Measurements from ENCODE around the gene MAPK10. TPM values are rescaled to one million over a fixed set of nuclear protein-coding genes. Genes with fewer than 3 reads are reported as not detected.

MAPK10 gene
- total RNA-seq, 2 donors from 2014 or later: 0.28 TPM; not detected in 1

DNA sequence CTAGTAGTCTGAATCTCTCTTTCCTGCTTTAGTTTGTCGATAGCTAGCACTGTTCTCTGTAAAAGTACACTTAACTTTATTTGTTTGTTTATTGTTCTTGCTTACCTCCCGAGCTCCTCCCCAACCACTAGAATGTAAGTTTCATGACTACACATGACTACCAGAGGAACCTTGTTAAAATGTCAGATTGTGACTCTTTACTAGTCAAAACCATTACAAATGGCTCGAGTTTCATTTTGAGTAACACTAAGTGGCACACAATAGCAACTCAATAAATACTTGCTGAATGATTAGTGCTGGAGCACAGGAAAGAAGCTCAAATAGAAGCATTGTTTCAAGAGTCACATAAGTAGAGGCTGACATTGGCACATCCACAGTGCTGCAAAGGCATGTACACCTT lies 116.1 kb downstream of the MAPK10 start:
- DNase-seq (ENCODE audit: low spot score) (no peak), ATAC-seq (no peak)
- peaks cover 26% of the 10 kb centered on the region for H3K9me3 Mint-ChIP-seq
- H3K4me1 Mint-ChIP-seq (ENCODE audit: low read depth in 2 of 2): no peaks in the 10 kb centered on the region
- H3K27ac Mint-ChIP-seq: no peak overlapping the region
- peaks cover 16% of the 10 kb centered on the region for H3K36me3 Mint-ChIP-seq
- H3K27me3 Mint-ChIP-seq: no peaks in the 10 kb centered on the region
- H3K4me3 Mint-ChIP-seq: no peak overlapping the region

DNA sequence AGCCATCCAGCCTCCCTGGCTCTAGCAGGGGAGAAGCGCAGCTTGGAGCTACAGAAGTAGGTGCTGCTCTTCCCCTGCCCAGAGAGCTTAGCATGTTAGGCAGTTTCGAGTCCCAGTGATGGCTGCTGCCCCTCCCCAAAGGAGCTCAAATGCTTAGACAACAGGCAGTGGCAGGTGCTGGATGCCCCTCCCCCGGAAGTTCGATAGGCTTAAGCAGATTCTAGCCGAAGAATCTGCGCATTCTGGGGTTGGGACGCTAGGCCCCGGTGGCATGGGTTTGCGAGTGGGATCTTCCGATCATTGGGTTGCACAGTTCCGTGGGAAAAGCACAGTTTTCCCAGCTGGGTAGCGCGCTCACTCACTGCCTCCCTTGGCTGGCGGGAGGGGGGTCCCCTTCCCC lies 117.2 kb downstream of the MAPK10 start:
- Mint-ChIP-seq H3K27me3 (no peaks in the 10 kb centered on the region), H3K36me3 (peaks cover 16% of the 10 kb centered on the region), H3K4me3 (no peak overlapping the region), H3K9me3 (peaks cover 33% of the 10 kb centered on the region), H3K4me1 (ENCODE audit: low read depth in 2 of 2) (no peaks in the 10 kb centered on the region), H3K27ac (no peak overlapping the region)
- ATAC-seq (no peak), DNase-seq (ENCODE audit: low spot score) (no peak)

DNA sequence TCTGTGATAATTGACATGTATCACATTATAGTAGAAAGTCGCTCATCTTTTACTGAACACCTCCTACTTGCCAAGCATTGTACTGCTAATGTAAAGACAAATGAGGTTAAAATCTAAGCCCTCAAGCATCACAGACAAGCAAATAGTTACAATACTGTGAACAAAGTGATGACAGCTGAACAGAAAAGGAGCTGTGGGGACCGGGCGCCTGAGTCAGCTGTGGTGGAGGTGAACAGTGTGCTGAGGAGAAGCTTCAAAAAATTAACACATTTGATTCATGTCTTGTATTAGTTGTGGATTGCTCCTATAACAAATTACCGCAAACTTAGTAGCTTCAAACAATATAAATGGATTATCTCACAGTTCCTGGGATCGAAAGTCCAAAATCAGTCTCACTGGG lies 124.3 kb downstream of the MAPK10 start:
- Mint-ChIP-seq H3K27me3 (no peaks in the 10 kb centered on the region), H3K4me1 (ENCODE audit: low read depth in 2 of 2) (no peaks in the 10 kb centered on the region), H3K27ac (no peak overlapping the region), H3K36me3 (peaks cover 5% of the 10 kb centered on the region), H3K4me3 (no peak overlapping the region), H3K9me3 (peaks cover 23% of the 10 kb centered on the region)
- no peak for ATAC-seq
- no peak for DNase-seq (ENCODE audit: low spot score)

DNA sequence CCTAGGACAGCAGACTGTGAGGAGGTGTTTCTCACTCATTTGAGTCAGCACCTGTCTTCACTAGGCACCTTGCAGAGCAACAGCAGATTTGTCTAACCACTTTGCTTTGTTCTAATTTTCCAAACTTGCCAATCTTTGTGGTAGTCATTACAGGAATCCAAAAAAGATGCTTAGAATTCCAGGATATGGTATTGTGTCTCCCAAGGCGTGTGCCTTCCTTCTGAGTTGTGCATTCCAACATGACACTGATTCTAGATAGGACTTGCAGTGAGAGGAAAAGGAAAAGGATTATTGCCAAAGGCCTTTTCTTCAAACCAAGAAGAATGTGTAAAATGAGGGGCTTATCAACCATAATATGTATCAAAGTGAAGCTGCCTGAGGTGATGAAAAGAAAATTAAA lies 126.2 kb downstream of the MAPK10 start:
- Mint-ChIP-seq H3K27me3 (no peaks in the 10 kb centered on the region), H3K4me1 (ENCODE audit: low read depth in 2 of 2) (no peaks in the 10 kb centered on the region)

DNA sequence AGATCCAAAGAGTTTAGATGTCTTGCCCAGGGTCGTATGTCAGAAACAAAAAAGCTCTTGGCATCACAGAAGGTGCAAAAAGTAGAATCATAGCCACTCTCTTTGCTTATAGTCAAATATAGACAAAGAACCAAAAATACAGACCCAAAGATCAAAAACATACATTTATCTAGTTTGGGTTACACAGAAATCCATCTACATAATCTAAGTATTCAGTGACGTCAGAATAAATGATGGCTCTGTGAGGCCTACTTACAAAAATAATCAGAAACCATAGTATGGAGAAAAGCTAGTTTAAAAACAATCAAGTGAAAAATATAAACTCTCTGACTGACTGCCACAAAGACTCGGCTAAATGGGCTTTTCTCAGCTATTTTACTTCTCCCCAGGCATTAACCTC lies 126.8 kb downstream of the MAPK10 start:
- ATAC-seq: no peak
- Mint-ChIP-seq H3K27ac (no peak overlapping the region), H3K4me1 (ENCODE audit: low read depth in 2 of 2) (no peaks in the 10 kb centered on the region), H3K36me3 (no peaks in the 10 kb centered on the region), H3K4me3 (no peak overlapping the region), H3K9me3 (peaks cover 12% of the 10 kb centered on the region), H3K27me3 (no peaks in the 10 kb centered on the region)
- no peak for DNase-seq (ENCODE audit: low spot score)

More for the DNA sequence above, 126.2 kb downstream of the MAPK10 start:
- Mint-ChIP-seq H3K9me3 (peaks cover 15% of the 10 kb centered on the region), H3K4me3 (no peak overlapping the region), H3K27ac (no peak overlapping the region), H3K36me3 (no peaks in the 10 kb centered on the region)
- ATAC-seq (no peak), DNase-seq (ENCODE audit: low spot score) (no peak)

DNA sequence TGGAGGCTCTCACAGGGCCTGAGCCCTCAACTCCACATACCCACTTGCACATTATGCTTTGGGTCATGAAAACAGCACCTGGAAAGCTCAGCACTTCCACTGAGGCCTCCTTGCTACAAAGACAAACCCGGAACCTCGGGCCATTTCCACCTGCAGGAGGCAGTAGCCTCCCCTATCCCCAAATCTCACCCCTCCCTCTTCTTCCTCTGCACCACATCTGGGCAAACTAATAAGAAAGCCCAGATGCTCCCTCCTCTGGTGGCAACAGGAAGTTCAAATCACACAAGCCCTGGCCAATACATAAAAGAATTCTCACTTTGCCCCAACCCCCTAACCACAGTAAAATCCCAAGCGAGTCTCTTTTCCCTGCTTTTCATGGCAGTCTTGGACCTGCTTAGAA lies 136.4 kb downstream of the MAPK10 start:
- H3K9me3 Mint-ChIP-seq: peaks cover 14% of the 10 kb centered on the region
- H3K27ac Mint-ChIP-seq: no peak overlapping the region
- H3K4me1 Mint-ChIP-seq (ENCODE audit: low read depth in 2 of 2): no peaks in the 10 kb centered on the region
- ATAC-seq (no peak), DNase-seq (ENCODE audit: low spot score) (no peak)
- no peak overlapping the region for H3K4me3 Mint-ChIP-seq
- no peaks in the 10 kb centered on the region for H3K36me3 Mint-ChIP-seq
- H3K27me3 Mint-ChIP-seq: no peaks in the 10 kb centered on the region

DNA sequence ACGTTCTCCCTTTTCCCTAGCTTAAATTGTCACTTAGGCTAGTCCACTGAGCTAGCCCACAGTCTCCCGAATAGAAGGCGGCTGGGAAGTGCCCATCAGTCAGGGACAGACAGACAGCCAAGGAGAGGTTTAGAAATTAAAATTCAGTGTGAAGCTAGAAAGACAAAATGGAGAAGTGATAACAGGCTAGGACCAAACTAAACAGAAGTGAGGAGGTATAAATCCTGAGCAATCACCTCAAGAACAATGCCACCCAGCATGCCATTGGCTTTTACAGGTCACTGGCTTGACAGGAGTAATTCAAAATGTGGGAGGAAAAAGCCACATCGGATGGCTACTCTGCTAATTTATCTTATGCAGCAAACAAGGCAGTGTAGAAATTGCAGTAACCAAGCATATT lies 138.9 kb downstream of the MAPK10 start:
- DNase-seq (ENCODE audit: low spot score) (no peak), ATAC-seq (no peak)
- peaks cover 9% of the 10 kb centered on the region for H3K9me3 Mint-ChIP-seq
- no peaks in the 10 kb centered on the region for H3K4me1 Mint-ChIP-seq (ENCODE audit: low read depth in 2 of 2)
- no peak overlapping the region for H3K27ac Mint-ChIP-seq
- no peaks in the 10 kb centered on the region for H3K36me3 Mint-ChIP-seq
- no peaks in the 10 kb centered on the region for H3K27me3 Mint-ChIP-seq
- no peak overlapping the region for H3K4me3 Mint-ChIP-seq

DNA sequence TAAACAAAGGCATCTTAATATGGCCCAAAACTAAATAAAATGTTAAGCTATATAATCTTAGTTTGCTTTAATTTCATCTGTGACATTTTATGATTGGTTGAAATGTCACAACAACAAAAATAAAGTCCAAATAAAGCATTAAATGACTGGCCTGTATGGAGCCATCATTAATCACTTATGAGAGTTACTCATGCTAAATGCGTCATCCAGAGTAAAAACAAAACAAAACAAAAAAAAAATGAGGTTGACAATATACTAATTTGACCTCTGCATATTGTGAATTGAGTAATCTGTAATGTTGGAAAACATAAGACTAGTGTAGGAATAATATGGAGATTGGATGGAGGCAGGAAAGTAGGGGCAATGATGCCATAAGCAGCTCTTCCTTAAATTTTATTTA lies 139.7 kb downstream of the MAPK10 start:
- Mint-ChIP-seq H3K9me3 (peaks cover 11% of the 10 kb centered on the region), H3K27me3 (no peaks in the 10 kb centered on the region), H3K36me3 (peaks cover 1% of the 10 kb centered on the region), H3K4me3 (no peak overlapping the region), H3K27ac (no peak overlapping the region), H3K4me1 (ENCODE audit: low read depth in 2 of 2) (no peaks in the 10 kb centered on the region)
- no peak for DNase-seq (ENCODE audit: low spot score)
- no peak for ATAC-seq

DNA sequence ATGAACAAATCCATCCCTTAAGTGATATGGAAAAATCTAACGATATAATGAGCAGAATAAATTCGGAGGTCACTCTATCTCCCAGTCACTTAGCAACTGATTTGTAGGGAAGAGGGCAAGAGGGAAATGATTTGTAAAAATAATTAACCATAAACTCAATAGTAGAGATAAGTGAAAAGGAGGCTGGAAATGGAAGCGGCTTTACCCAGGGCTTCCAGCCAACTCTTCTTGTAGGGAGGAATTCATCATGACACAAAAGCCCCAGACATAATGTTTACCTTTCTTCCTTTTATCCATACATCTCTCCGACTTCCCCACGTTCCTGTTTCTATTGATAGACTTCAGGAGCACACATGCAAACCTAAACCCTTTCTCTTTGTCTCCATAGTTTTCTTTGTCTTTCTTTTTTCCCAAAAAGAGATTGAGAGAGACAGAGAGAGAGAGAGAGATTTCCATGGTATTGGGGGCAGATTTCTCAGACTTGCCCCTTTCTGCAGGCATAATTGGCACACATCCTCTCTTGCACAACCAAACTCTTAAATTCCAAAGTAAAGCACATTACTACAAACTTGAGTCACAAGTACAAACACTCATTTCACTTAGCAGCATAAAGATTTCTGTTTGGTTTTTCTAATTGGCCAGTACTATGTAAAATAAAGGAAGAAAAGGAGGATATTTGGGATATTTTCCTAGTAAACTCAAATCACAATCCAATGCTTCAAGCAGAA lies 140.9 kb downstream of the MAPK10 start:
- Mint-ChIP-seq H3K4me1 (ENCODE audit: low read depth in 2 of 2) (no peaks in the 10 kb centered on the region), H3K9me3 (peaks cover 18% of the 10 kb centered on the region), H3K4me3 (no peak overlapping the region), H3K27me3 (no peaks in the 10 kb centered on the region), H3K27ac (no peak overlapping the region), H3K36me3 (peaks cover 10% of the 10 kb centered on the region)
- no peak for ATAC-seq
- no peak for DNase-seq (ENCODE audit: low spot score)

DNA sequence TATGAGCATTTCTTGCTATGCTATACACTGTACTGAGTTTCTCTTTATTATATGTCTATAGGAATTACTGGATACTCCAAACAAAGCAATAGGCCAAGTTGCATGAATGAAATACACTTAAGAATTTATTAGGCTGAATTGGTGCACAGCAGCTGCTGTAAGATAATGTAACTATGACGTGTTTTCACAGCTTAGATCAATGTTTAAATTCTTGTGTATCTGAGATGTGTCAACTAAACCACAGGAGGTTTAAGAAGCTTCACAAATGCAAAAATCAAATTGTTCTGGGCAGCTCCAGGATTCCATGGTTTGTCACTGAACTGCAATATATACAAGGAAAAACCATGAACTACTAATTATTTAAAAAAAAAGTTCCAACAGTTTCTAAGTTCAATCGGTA lies 156.7 kb downstream of the MAPK10 start:
- Mint-ChIP-seq H3K36me3 (no peaks in the 10 kb centered on the region), H3K4me3 (no peak overlapping the region), H3K9me3 (peaks cover 7% of the 10 kb centered on the region), H3K27ac (no peak overlapping the region), H3K4me1 (ENCODE audit: low read depth in 2 of 2) (no peaks in the 10 kb centered on the region), H3K27me3 (no peaks in the 10 kb centered on the region)
- ATAC-seq (no peak), DNase-seq (ENCODE audit: low spot score) (no peak)

DNA sequence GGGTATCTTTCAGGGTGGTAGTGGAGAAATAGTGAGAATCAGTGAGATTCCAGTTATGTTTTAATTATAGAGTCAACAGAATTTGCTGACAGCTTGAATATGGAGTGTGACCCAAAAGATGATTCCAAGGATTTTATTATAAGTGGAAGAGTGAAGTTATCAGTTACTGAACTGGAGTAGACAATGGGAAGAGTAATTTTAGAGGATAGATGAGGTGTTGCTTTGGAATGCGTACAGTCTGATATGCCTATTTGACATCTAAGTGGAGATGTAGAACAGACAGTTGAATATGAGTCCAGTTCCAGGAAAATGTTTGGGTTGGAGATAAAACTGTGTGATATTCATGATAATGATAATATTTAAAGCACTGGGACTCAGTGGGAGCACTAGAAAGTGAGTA lies 174.2 kb downstream of the MAPK10 start:
- Mint-ChIP-seq H3K27ac (no peak overlapping the region), H3K4me1 (ENCODE audit: low read depth in 2 of 2) (no peaks in the 10 kb centered on the region), H3K9me3 (peaks cover 19% of the 10 kb centered on the region), H3K4me3 (no peak overlapping the region), H3K27me3 (no peaks in the 10 kb centered on the region), H3K36me3 (no peaks in the 10 kb centered on the region)
- ATAC-seq (no peak), DNase-seq (ENCODE audit: low spot score) (no peak)

DNA sequence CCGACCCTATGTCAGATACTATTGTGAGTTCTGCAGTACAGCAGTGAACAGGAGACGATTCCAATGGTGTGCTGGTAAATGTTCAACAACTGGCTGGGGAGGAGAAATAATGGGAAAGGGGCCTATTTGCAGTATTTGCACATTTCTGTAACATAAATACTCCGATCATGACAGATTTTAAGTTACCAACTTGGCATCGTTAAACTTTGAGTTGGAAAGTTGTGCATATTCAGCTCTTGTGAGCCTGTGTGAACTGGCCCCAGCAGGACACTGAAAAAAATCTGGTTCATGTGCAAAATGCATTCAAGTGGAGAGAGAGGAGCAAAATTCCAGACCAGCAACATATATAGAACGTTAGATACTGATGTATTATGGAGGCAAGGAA lies 175.0 kb downstream of the MAPK10 start:
- ATAC-seq: no peak
- peaks cover 22% of the 10 kb centered on the region for H3K9me3 Mint-ChIP-seq

DNA sequence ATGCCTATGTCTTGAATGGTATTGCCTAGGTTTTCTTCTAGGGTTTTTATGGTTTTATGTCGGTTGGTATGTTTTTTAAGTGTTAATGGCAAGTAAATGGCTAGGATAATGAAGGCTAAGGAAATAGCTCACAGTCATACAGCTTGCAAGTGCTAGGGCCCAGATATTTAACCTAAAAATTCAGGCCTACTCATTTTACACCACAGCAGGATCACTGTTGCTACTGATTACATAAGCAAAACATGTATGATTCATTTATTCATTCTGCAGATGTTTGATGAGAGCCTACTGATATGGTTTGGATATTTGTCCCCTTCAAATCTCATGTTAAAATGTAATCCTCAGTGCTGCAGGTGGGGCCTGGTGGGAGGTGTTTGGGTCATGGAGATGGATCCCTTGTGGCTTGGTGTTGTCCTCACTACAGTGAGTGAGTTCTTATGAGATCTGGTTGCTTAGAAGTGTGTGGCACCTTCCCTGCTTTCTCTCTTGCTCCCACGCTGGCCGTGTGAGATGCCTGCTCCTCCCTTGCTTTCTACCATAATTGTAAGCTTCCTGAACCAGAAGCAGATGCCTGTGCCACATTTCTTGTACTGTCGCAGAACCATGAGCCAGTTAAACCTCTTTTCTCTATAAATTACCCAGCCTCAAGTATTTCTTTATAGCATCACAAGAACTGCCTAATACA lies 175.5 kb downstream of the MAPK10 start:
- ATAC-seq: no peak
- no peaks in the 10 kb centered on the region for H3K36me3 Mint-ChIP-seq
- peaks cover 27% of the 10 kb centered on the region for H3K9me3 Mint-ChIP-seq
- no peaks in the 10 kb centered on the region for H3K27me3 Mint-ChIP-seq
- DNase-seq (ENCODE audit: low spot score): no peak
- H3K27ac Mint-ChIP-seq: no peak overlapping the region
- no peak overlapping the region for H3K4me3 Mint-ChIP-seq
- H3K4me1 Mint-ChIP-seq (ENCODE audit: low read depth in 2 of 2): no peaks in the 10 kb centered on the region

More for the DNA sequence above, 175.0 kb downstream of the MAPK10 start:
- Mint-ChIP-seq H3K27me3 (no peaks in the 10 kb centered on the region), H3K36me3 (no peaks in the 10 kb centered on the region), H3K27ac (no peak overlapping the region), H3K4me3 (no peak overlapping the region), H3K4me1 (ENCODE audit: low read depth in 2 of 2) (no peaks in the 10 kb centered on the region)
- no peak for DNase-seq (ENCODE audit: low spot score)

DNA sequence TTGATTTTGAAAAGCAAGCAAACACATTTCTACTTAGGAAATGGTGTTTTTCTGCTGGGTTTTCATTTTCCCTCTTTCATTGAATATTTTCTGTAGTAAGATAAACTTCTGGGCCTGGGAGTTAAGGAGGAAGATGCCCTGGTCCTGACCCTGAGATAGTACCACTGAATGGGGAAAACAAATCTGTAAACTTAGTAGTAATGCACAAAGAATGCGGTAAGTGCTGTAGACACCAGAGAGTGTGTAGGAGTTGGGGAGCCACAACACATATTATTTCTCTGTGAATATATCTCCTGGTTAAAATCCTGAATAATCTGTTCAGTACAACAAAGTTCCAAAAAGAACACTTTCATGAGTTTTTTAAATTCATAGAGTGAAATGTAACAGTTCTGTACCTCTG lies 178.3 kb downstream of the MAPK10 start:
- DNase-seq (ENCODE audit: low spot score) (no peak), ATAC-seq (no peak)
- H3K27ac Mint-ChIP-seq: no peak overlapping the region
- H3K9me3 Mint-ChIP-seq: peaks cover 26% of the 10 kb centered on the region
- H3K4me3 Mint-ChIP-seq: no peak overlapping the region
- no peaks in the 10 kb centered on the region for H3K4me1 Mint-ChIP-seq (ENCODE audit: low read depth in 2 of 2)
- H3K27me3 Mint-ChIP-seq: no peaks in the 10 kb centered on the region
- H3K36me3 Mint-ChIP-seq: no peaks in the 10 kb centered on the region

DNA sequence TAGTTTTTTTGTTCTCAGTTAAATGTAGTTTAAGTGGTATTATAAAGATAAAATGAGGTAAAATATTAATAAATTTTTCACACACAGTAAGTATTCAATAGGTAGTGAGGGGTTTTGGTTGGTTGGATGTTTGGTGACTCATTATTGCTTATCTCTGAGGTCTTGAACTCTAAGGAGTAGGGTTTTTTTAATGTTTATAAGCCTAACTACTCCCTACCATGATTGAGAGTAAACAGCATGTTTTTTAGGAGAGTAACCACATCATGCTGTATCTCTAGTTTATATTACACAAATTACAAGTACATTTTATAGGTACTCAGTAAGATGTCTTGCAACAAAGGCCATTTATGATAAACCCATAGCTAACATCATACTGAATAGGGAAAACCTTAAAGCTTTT lies 181.6 kb downstream of the MAPK10 start:
- Mint-ChIP-seq H3K27ac (no peak overlapping the region), H3K36me3 (no peaks in the 10 kb centered on the region), H3K27me3 (no peaks in the 10 kb centered on the region), H3K4me3 (no peak overlapping the region), H3K9me3 (peaks cover 20% of the 10 kb centered on the region), H3K4me1 (ENCODE audit: low read depth in 2 of 2) (no peaks in the 10 kb centered on the region)
- ATAC-seq (no peak), DNase-seq (ENCODE audit: low spot score) (no peak)

Measured in natural killer cell treated with Interleukin-12 subunit alpha and Interleukin-12 subunit beta and Interleukin-15 and Interleukin-18, amount 100 ng/mL, for 72 hours (primary cell).